Small intestine (tissue), 7 donors: ENCODE measurements around the gene SHF. TPM values are rescaled to one million over a fixed set of nuclear protein-coding genes. Genes with fewer than 3 reads are reported as not detected.

Experiments
- DNase-seq, 2 donors: peaks; one replicate each; pipeline versions ENCODE4 v3.0.0 to v3.0.0-alpha.2; 2013
- FAIRE-seq: peaks from 2 replicates; lab custom pipeline; 2012; peaks lifted over from hg19 to GRCh38; lab: Jason Lieb, UNC
- H3K27ac ChIP-seq, 3 donors: one replicate each; pipeline ENCODE4 v1.5.1; 2013; ENCODE audit warnings: low read length in 2 of 3, mild to moderate bottlenecking in 2 of 3, control low read depth in 1 of 3, inconsistent platforms in 1 of 3, low read depth in 1 of 3, moderate library complexity in 1 of 3
- H3K27me3 ChIP-seq, 3 donors: one replicate each; pipeline ENCODE4 v1.6.1; 2013; ENCODE audit warnings: low read length in 3 of 3, inconsistent platforms in 1 of 3; ENCODE audit not compliant: control insufficient read depth in 3 of 3, insufficient read depth in 3 of 3
- H3K36me3 ChIP-seq, 3 donors: one replicate each; pipeline ENCODE4 v1.6.1; 2013; ENCODE audit warnings: low read length in 3 of 3, inconsistent platforms in 1 of 3, low read depth in 1 of 3, mild to moderate bottlenecking in 1 of 3, moderate library complexity in 1 of 3; ENCODE audit not compliant: control insufficient read depth in 3 of 3, insufficient read depth in 2 of 3
- H3K4me1 ChIP-seq, 3 donors: one replicate each; pipeline ENCODE4 v1.6.1; 2013; ENCODE audit warnings: low read length in 2 of 3, inconsistent platforms in 1 of 3, low read depth in 1 of 3, mild to moderate bottlenecking in 1 of 3, moderate library complexity in 1 of 3; ENCODE audit not compliant: control insufficient read depth in 3 of 3, insufficient read depth in 2 of 3
- H3K4me3 ChIP-seq, 3 donors: one replicate each; pipeline ENCODE4 v1.5.1; 2013; ENCODE audit warnings: low read length in 3 of 3, control low read depth in 1 of 3, inconsistent platforms in 1 of 3, low read depth in 1 of 3, mild to moderate bottlenecking in 1 of 3, moderate library complexity in 1 of 3
- H3K9me3 ChIP-seq, 2 donors: one replicate each; pipeline ENCODE4 v1.6.1; 2013; ENCODE audit warnings: low read depth in 1 of 2, low read length in 1 of 2; ENCODE audit not compliant: control insufficient read depth in 2 of 2, insufficient read depth in 1 of 2
- WGBS, 3 donors: extraction: QIAGEN DNeasy Blood & Tissue Kit; methylation state at CpG; one replicate each; pipeline ENCODE4 v1.1.7; 2013; 5-methylcytosine and 5-hydroxymethylcytosine counted together
- polyA plus RNA-seq, 4 donors: library from polyadenylated mRNA; stranded (reverse) in 3 of 4; unstranded in 1 of 4; fragments of 200-250 nt in 3 of 4; fragments of 120-200 nt in 1 of 4; gene quantifications; one replicate each; pipeline versions ENCODE4 v1.2.1 to v1.2.3, GENCODE V29; 2013
- donor health status: healthy with polysubstance abuse.
- donor health status: control.
- donor health status: control.
- donor health status: Bipolar disorder and iron deficiency.
- donor health status: healthy.

Gene SHF
- polyA plus RNA-seq, 4 donors, result 9.5 to 25.0 (median 11.6) TPM

DNA sequence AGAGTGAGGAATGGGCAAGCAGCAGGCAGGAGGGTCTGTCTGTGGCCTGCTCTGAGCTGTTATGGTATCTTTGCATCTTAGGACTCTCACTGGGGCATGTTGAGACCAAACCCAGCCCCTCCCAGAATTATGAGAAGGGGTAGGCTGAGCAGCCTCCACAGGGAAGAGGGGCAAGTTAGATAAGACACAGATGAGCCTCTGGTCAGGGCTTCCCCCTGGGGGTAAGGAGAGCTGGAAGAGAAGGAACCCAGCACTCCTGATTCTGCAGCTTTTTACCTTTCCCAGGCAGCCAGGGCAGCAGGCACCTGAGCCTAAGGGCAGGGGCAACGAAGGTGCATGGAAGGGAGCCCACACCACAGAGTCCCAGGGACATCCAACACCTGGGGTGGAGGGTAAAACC is 38.7 kb downstream of the SHF start:
- WGBS, 3 donors, result 74 to 87% (median 79%) methylated on average over 1 of the region's 1 CpG
- no peak overlapping the region for H3K4me3 ChIP-seq
- DNase-seq (no peak), FAIRE-seq (no peak)
- H3K9me3 ChIP-seq, result no peaks in the 10 kb centered on the region
- no peaks in the 10 kb centered on the region for H3K27me3 ChIP-seq
- no peak overlapping the region for H3K27ac ChIP-seq
- peaks cover 0 to 16% (median 0%) of the 10 kb centered on the region in 3 donors for H3K36me3 ChIP-seq
- H3K4me1 ChIP-seq, result no peaks in the 10 kb centered on the region

- DNase-seq, result no peak
- H3K27ac ChIP-seq, result no peak overlapping the region
- FAIRE-seq, result no peak
These were observed 39.4 kb downstream of the SHF start for GRCh38 chr15:45148076-45149059.

GRCh38 chr15:45147606-45148005 is 40.2 kb downstream of the SHF start:
- Histone ChIP-seq H3K4me3 (no peak overlapping the region), H3K27me3 (no peaks in the 10 kb centered on the region), H3K36me3 (peaks cover 0 to 18% (median 0%) of the 10 kb centered on the region in 3 donors), H3K4me1 (no peaks in the 10 kb centered on the region), H3K9me3 (no peaks in the 10 kb centered on the region), H3K27ac (no peak overlapping the region)
- DNase-seq (no peak), FAIRE-seq (no peak)
- 87 to 96% (median 96%) methylated on average over 7 of the region's 7 CpGs for WGBS, 3 donors

More at GRCh38 chr15:45148076-45149059, 39.4 kb downstream of the SHF start:
- no peaks in the 10 kb centered on the region for H3K27me3 ChIP-seq
- no peaks in the 10 kb centered on the region for H3K4me1 ChIP-seq
- H3K4me3 ChIP-seq, result no peak overlapping the region
- H3K36me3 ChIP-seq, result peaks cover 0 to 19% (median 0%) of the 10 kb centered on the region in 3 donors
- 85 to 87% (median 86%) methylated on average over 12 of the region's 12 CpGs for WGBS, 3 donors
- no peaks in the 10 kb centered on the region for H3K9me3 ChIP-seq

- Histone ChIP-seq H3K9me3 (no peaks in the 10 kb centered on the region), H3K4me1 (no peaks in the 10 kb centered on the region), H3K36me3 (peaks cover 0 to 6% (median 0%) of the 10 kb centered on the region in 3 donors), H3K27ac (no peak overlapping the region), H3K27me3 (no peaks in the 10 kb centered on the region), H3K4me3 (no peak overlapping the region)
- 23 to 56% (median 38%) methylated on average over 4 of the region's 4 CpGs for WGBS, 3 donors
- FAIRE-seq, result no peak
- DNase-seq, result peak; percentile 50 to 51
These were observed 41.4 kb downstream of the SHF start for GRCh38 chr15:45146405-45146804.

GRCh38 chr15:45144775-45145174 is 43.0 kb downstream of the SHF start:
- H3K27ac ChIP-seq, result no peak overlapping the region
- H3K27me3 ChIP-seq, result no peaks in the 10 kb centered on the region
- no peak for DNase-seq
- 80 to 88% (median 87%) methylated on average over 9 of the region's 9 CpGs for WGBS, 3 donors
- no peak for FAIRE-seq
- H3K4me1 ChIP-seq, result no peaks in the 10 kb centered on the region
- peaks cover 0 to 3% (median 0%) of the 10 kb centered on the region in 3 donors for H3K36me3 ChIP-seq
- no peaks in the 10 kb centered on the region for H3K9me3 ChIP-seq
- H3K4me3 ChIP-seq, result no peak overlapping the region

- Histone ChIP-seq H3K27ac (no peak overlapping the region), H3K9me3 (no peaks in the 10 kb centered on the region), H3K27me3 (no peaks in the 10 kb centered on the region), H3K36me3 (peaks cover 0 to 3% (median 0%) of the 10 kb centered on the region in 3 donors), H3K4me3 (no peak overlapping the region), H3K4me1 (no peaks in the 10 kb centered on the region)
- 91 to 92% (median 91%) methylated on average over 11 of the region's 11 CpGs for WGBS, 3 donors
- FAIRE-seq (no peak), DNase-seq (no peak)
These were observed 43.8 kb downstream of the SHF start for GRCh38 chr15:45143946-45144345.

GRCh38 chr15:45143056-45143455 is 44.7 kb downstream of the SHF start:
- Histone ChIP-seq H3K27ac (no peak overlapping the region), H3K4me1 (no peaks in the 10 kb centered on the region), H3K9me3 (no peaks in the 10 kb centered on the region), H3K36me3 (peaks cover 0 to 3% (median 0%) of the 10 kb centered on the region in 3 donors), H3K4me3 (no peak overlapping the region), H3K27me3 (peaks cover 0 to 3% (median 0%) of the 10 kb centered on the region in 3 donors)
- no peak for DNase-seq
- WGBS, 3 donors, result 79 to 94% (median 84%) methylated on average over 7 of the region's 7 CpGs
- no peak for FAIRE-seq

- Histone ChIP-seq H3K27me3 (peaks cover 0 to 9% (median 5%) of the 10 kb centered on the region in 3 donors), H3K9me3 (no peaks in the 10 kb centered on the region), H3K4me1 (peaks cover 0 to 2% (median 0%) of the 10 kb centered on the region in 3 donors), H3K36me3 (peaks cover 0 to 3% (median 0%) of the 10 kb centered on the region in 3 donors), H3K27ac (no peak overlapping the region), H3K4me3 (no peak overlapping the region)
- DNase-seq (no peak), FAIRE-seq (no peak)
- 78 to 86% (median 84%) methylated on average over 5 of the region's 5 CpGs for WGBS, 3 donors
These were observed 46.4 kb downstream of the SHF start for GRCh38 chr15:45141386-45141785.
